ENCODE data around the gene CCDC51.
"Not testable (repeated sequence)": the region's sequence is repeated elsewhere in the genome, so short reads cannot be mapped to it uniquely, and the experiment has no call there.

The CCDC51 gene

GRCh38 chr3:48466386-48467109 lies 26.6 kb upstream of the CCDC51 start:
- in situ Hi-C loops (cut with MboI; ENCODE audit: low sequenced_read_pairs): no loop called here

- in situ Hi-C loops (cut with MboI; ENCODE audit: low sequenced_read_pairs): no loop called here
Observed at GRCh38 chr3:48465531-48466378, 25.8 kb upstream of the CCDC51 start.

GRCh38 chr3:48465237-48465530 lies 25.3 kb upstream of the CCDC51 start:
- in situ Hi-C loops (cut with MboI; ENCODE audit: low sequenced_read_pairs): no loop called here

- in situ Hi-C loops (cut with MboI; ENCODE audit: low sequenced_read_pairs): no loop called here
Observed at GRCh38 chr3:48464713-48465221, 24.8 kb upstream of the CCDC51 start.

GRCh38 chr3:48463703-48464102 lies 23.8 kb upstream of the CCDC51 start:
- in situ Hi-C loops (cut with MboI; ENCODE audit: low sequenced_read_pairs): no loop called here

- in situ Hi-C loops (cut with MboI; ENCODE audit: low sequenced_read_pairs): not testable (repeated sequence)
Observed at GRCh38 chr3:48461767-48462166, 21.8 kb upstream of the CCDC51 start.

- in situ Hi-C loops (cut with MboI; ENCODE audit: low sequenced_read_pairs): no loop called here
Observed at GRCh38 chr3:48460517-48460902, 20.6 kb upstream of the CCDC51 start.

GRCh38 chr3:48459773-48460516 lies 20.0 kb upstream of the CCDC51 start:
- in situ Hi-C loops (cut with MboI; ENCODE audit: low sequenced_read_pairs): no loop called here

- in situ Hi-C loops (cut with MboI; ENCODE audit: low sequenced_read_pairs): no loop called here
Observed at GRCh38 chr3:48459331-48459730, 19.4 kb upstream of the CCDC51 start.

- in situ Hi-C loops (cut with MboI; ENCODE audit: low sequenced_read_pairs): no loop called here
Observed at GRCh38 chr3:48456456-48456855, 16.5 kb upstream of the CCDC51 start.

GRCh38 chr3:48451270-48451669 lies 11.4 kb upstream of the CCDC51 start:
- in situ Hi-C loops (cut with MboI; ENCODE audit: low sequenced_read_pairs): no loop called here

GRCh38 chr3:48446425-48447193 lies 6.7 kb upstream of the CCDC51 start, which contains the start of gene ATRIP:
ATRIP (plus strand) TSS chr3:48446737; CDS start chr3:48446846, 109 bp downstream.
- in situ Hi-C loops (cut with MboI; ENCODE audit: low sequenced_read_pairs): no loop called here

- in situ Hi-C loops (cut with MboI; ENCODE audit: low sequenced_read_pairs): no loop called here
Observed at GRCh38 chr3:48446043-48446424, 6.1 kb upstream of the CCDC51 start.

GRCh38 chr3:48445277-48445882 lies 5.5 kb upstream of the CCDC51 start:
- in situ Hi-C loops (cut with MboI; ENCODE audit: low sequenced_read_pairs): no loop called here

GRCh38 chr3:48441940-48442339 lies 2.0 kb upstream of the CCDC51 start:
- in situ Hi-C loops (cut with MboI; ENCODE audit: low sequenced_read_pairs): no loop called here

- in situ Hi-C loops (cut with MboI; ENCODE audit: low sequenced_read_pairs): no loop called here
Observed at GRCh38 chr3:48440590-48440958, 655 bp upstream of the CCDC51 start.

- in situ Hi-C loops (cut with MboI; ENCODE audit: low sequenced_read_pairs): no loop called here
Observed at GRCh38 chr3:48437812-48438211, 2.1 kb downstream of the CCDC51 start.

- in situ Hi-C loops (cut with MboI; ENCODE audit: low sequenced_read_pairs): no loop called here
Observed at GRCh38 chr3:48436855-48437254, 3.1 kb downstream of the CCDC51 start.

GRCh38 chr3:48436477-48436787 lies 3.5 kb downstream of the CCDC51 start:
- in situ Hi-C loops (cut with MboI; ENCODE audit: low sequenced_read_pairs): no loop called here

- in situ Hi-C loops (cut with MboI; ENCODE audit: low sequenced_read_pairs): no loop called here
Observed at GRCh38 chr3:48435774-48436476, 4.0 kb downstream of the CCDC51 start.

All from hTERT RPE-1 (cell line).